GM19099 (cell line): Measurements from ENCODE around the gene TAF11L6.
"Not testable (repeated sequence)": the region's sequence is repeated elsewhere in the genome, so short reads cannot be mapped to it uniquely, and the experiment has no call there.

Source experiments
- POLR2A ChIP-seq: IDR thresholded peaks from 3 replicates; pipeline ENCODE4 v1.6.1; 2011; ENCODE audit warnings: low read depth; ENCODE audit not compliant: insufficient read length; ENCODE audit errors: extremely low read depth

TAF11L6 gene

GRCh38 chr5:17528369-17528768, at the start of gene TAF11L6:
TSS of gene TAF11L6 (plus strand) at chr5:17528669.
- TF ChIP-seq POLR2A = not testable (repeated sequence)

- no peak for TF ChIP-seq POLR2A
Measured at GRCh38 chr5:17481378-17481777, 47.1 kb upstream of the TAF11L6 start.

- no peak for TF ChIP-seq POLR2A
Measured at GRCh38 chr5:17482790-17483189, 45.7 kb upstream of the TAF11L6 start.

GRCh38 chr5:17487174-17487512, 41.3 kb upstream of the TAF11L6 start:
- TF ChIP-seq POLR2A = no peak

DNA sequence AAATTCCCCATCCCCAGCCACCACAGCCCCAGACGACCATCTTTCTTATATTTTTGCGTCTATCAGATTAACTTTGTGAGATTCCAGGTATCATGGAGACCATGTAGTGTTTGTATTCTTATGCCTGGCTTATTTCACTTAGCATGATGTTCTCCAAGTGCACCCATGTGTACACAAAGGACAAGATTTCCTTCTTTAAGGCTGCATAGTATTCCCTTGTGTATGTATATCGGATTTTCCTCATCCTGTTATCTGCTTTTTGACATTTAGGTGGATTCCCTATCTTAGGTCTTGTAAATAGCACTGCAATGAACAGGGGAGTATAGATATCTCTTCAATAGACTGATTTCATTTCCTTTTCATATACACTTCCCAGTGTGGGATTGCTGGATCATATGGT, 35.7 kb upstream of the TAF11L6 start:
- TF ChIP-seq POLR2A = no peak

- no peak for TF ChIP-seq POLR2A
Measured at GRCh38 chr5:17497446-17497845, 31.0 kb upstream of the TAF11L6 start.

- TF ChIP-seq POLR2A = not testable (repeated sequence)
Measured at GRCh38 chr5:17497931-17498330, 30.5 kb upstream of the TAF11L6 start, which contains the start of gene TAF11L2. TSS of gene TAF11L2 (plus strand) at chr5:17498231.

- TF ChIP-seq POLR2A = no peak
Measured at GRCh38 chr5:17511775-17512325, 16.6 kb upstream of the TAF11L6 start.

GRCh38 chr5:17518067-17518466, 10.4 kb upstream of the TAF11L6 start, which contains the start of gene TAF11L3:
TSS of gene TAF11L3 (plus strand) at chr5:17518367.
- not testable (repeated sequence) for TF ChIP-seq POLR2A

GRCh38 chr5:17521501-17521900, 7.0 kb upstream of the TAF11L6 start, which contains the start of gene TAF11L4:
TSS of gene TAF11L4 (plus strand) at chr5:17521801.
- TF ChIP-seq POLR2A = not testable (repeated sequence)

DNA sequence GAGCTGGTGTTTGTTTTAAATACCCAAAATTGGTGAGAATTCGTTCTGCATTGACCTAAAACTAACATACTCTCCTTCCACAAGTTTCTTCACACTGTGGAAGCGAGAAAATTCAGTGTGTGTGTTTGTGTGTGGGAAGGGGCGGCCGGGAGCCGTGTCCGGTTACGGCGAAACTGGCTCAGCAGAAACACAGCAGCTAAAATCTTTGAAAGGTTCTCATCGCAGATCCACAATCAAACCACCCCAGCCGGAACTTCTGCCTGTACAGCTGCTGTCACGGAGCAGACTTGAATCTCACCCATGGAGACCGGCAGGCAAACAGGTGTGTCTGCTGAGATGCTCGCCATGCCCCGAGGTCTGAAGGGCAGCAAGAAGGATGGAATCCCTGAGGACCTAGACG, 3.5 kb upstream of the TAF11L6 start, which contains the start of gene TAF11L5:
TAF11L5 (plus strand) TSS at position 301 of the 400 bp plus-strand sequence.
- not testable (repeated sequence) for TF ChIP-seq POLR2A
